Measurements from ENCODE around the gene PLPP2.
A peak's percentile ranks its signal among the peaks of the same experiment; 100 is the strongest.

Gene PLPP2

GRCh38 chr19:281992-282391, 9.2 kb downstream of the PLPP2 start:
- Histone ChIP-seq H4K20me1 (no peaks in the 10 kb centered on the region), H3K4me3 (no peak overlapping the region), H3K36me3 (no peaks in the 10 kb centered on the region), H3K4me1 (peaks cover 0 to 9% (median 0%) of the 10 kb centered on the region in 10 experiments; a peak in 6 of 20 replicates), H3K27ac (no peak overlapping the region), H3K4me2 (no peak overlapping the region), H3K27me3 (no peaks in the 10 kb centered on the region), H3K9ac (no peak overlapping the region), H3K9me3 (replicated peaks in 1 of 11) (no peaks in the 10 kb centered on the region)
- TF ChIP-seq Cebpa-rat (IDR thresholded peaks at IDR 0.05) = no peak

- Histone ChIP-seq H3K9me3 (replicated peaks in 1 of 11) (no peaks in the 10 kb centered on the region), H3K9ac (no peak overlapping the region), H3K4me1 (peaks cover 0 to 9% (median 0%) of the 10 kb centered on the region in 10 experiments; a peak in 6 of 20 replicates), H3K4me3 (no peak overlapping the region), H3K4me2 (no peak overlapping the region), H3K27me3 (no peaks in the 10 kb centered on the region), H4K20me1 (no peaks in the 10 kb centered on the region), H3K36me3 (no peaks in the 10 kb centered on the region), H3K27ac (no peak overlapping the region)
- TF ChIP-seq Cebpa-rat (IDR thresholded peaks at IDR 0.05) = no peak
Observed at GRCh38 chr19:281156-281853, 9.9 kb downstream of the PLPP2 start.

- Histone ChIP-seq H3K4me2 (no peak overlapping the region), H3K4me3 (no peak overlapping the region), H3K4me1 (peaks cover 0 to 9% (median 0%) of the 10 kb centered on the region in 10 experiments; a peak in 6 of 20 replicates), H3K36me3 (no peaks in the 10 kb centered on the region), H4K20me1 (no peaks in the 10 kb centered on the region), H3K9ac (no peak overlapping the region), H3K27ac (no peak overlapping the region), H3K27me3 (no peaks in the 10 kb centered on the region), H3K9me3 (replicated peaks in 1 of 11) (no peaks in the 10 kb centered on the region)
- no peak for TF ChIP-seq Cebpa-rat (IDR thresholded peaks at IDR 0.05)
Observed at GRCh38 chr19:280541-281009, 10.6 kb downstream of the PLPP2 start.

GRCh38 chr19:279656-280055, 11.5 kb downstream of the PLPP2 start:
- no peak overlapping the region for H3K27ac ChIP-seq
- no peak overlapping the region for H3K9ac ChIP-seq
- no peak for TF ChIP-seq Cebpa-rat (IDR thresholded peaks at IDR 0.05)
- no peak overlapping the region for H3K4me3 ChIP-seq
- peaks cover 0 to 9% (median 0%) of the 10 kb centered on the region in 10 experiments; a peak in 6 of 20 replicates for H3K4me1 ChIP-seq
- H3K4me2 ChIP-seq = peak overlapping the region in 5 of 11 experiments; percentile 8 to 29 (median 23); a peak in 3 of 22 replicates
- H3K36me3 ChIP-seq = no peaks in the 10 kb centered on the region
- H3K27me3 ChIP-seq = no peaks in the 10 kb centered on the region
- no peaks in the 10 kb centered on the region for H4K20me1 ChIP-seq
- no peaks in the 10 kb centered on the region for H3K9me3 ChIP-seq (replicated peaks in 1 of 11)

GRCh38 chr19:279231-279630, 12.0 kb downstream of the PLPP2 start:
- H3K36me3 ChIP-seq = no peaks in the 10 kb centered on the region
- H3K4me3 ChIP-seq = no peak overlapping the region
- H3K9ac ChIP-seq = no peak overlapping the region
- no peak overlapping the region for H3K27ac ChIP-seq
- H3K27me3 ChIP-seq = no peaks in the 10 kb centered on the region
- H4K20me1 ChIP-seq = no peaks in the 10 kb centered on the region
- H3K4me2 ChIP-seq = peak overlapping the region in 5 of 11 experiments; percentile 8 to 29 (median 23); a peak in 3 of 22 replicates
- no peak for TF ChIP-seq Cebpa-rat (IDR thresholded peaks at IDR 0.05)
- no peaks in the 10 kb centered on the region for H3K9me3 ChIP-seq (replicated peaks in 1 of 11)
- H3K4me1 ChIP-seq = peaks cover 0 to 9% (median 0%) of the 10 kb centered on the region in 10 experiments; a peak in 6 of 20 replicates

GRCh38 chr19:277581-278165, 13.5 kb downstream of the PLPP2 start:
- no peak for TF ChIP-seq Cebpa-rat (IDR thresholded peaks at IDR 0.05)
- H3K9me3 ChIP-seq (replicated peaks in 1 of 11) = no peaks in the 10 kb centered on the region
- no peak overlapping the region for H3K9ac ChIP-seq
- H3K27ac ChIP-seq = no peak overlapping the region
- H3K36me3 ChIP-seq = no peaks in the 10 kb centered on the region
- H3K4me2 ChIP-seq = no peak overlapping the region
- H4K20me1 ChIP-seq = no peaks in the 10 kb centered on the region
- no peak overlapping the region for H3K4me3 ChIP-seq
- no peaks in the 10 kb centered on the region for H3K27me3 ChIP-seq
- H3K4me1 ChIP-seq = peaks cover 0 to 12% (median 5%) of the 10 kb centered on the region in 10 experiments; a peak in 12 of 20 replicates

- H3K4me1 ChIP-seq = peaks cover 0 to 17% (median 10%) of the 10 kb centered on the region in 10 experiments; a peak in 14 of 20 replicates
- H4K20me1 ChIP-seq = no peaks in the 10 kb centered on the region
- H3K27ac ChIP-seq = no peak overlapping the region
- H3K27me3 ChIP-seq = no peaks in the 10 kb centered on the region
- H3K9me3 ChIP-seq (replicated peaks in 1 of 11) = no peaks in the 10 kb centered on the region
- H3K4me3 ChIP-seq = no peak overlapping the region
- no peak overlapping the region for H3K9ac ChIP-seq
- no peaks in the 10 kb centered on the region for H3K36me3 ChIP-seq
- H3K4me2 ChIP-seq = no peak overlapping the region
- TF ChIP-seq Cebpa-rat (IDR thresholded peaks at IDR 0.05) = no peak
Observed at GRCh38 chr19:277131-277530, 14.1 kb downstream of the PLPP2 start.

- Histone ChIP-seq H3K36me3 (no peaks in the 10 kb centered on the region), H3K9ac (no peak overlapping the region), H3K27me3 (no peaks in the 10 kb centered on the region), H3K4me3 (no peak overlapping the region), H3K4me2 (no peak overlapping the region), H3K9me3 (replicated peaks in 1 of 11) (no peaks in the 10 kb centered on the region), H4K20me1 (no peaks in the 10 kb centered on the region), H3K4me1 (peaks cover 0 to 25% (median 16%) of the 10 kb centered on the region in 10 experiments; a peak in 14 of 20 replicates), H3K27ac (no peak overlapping the region)
- no peak for TF ChIP-seq Cebpa-rat (IDR thresholded peaks at IDR 0.05)
Observed at GRCh38 chr19:275958-276646, 15.1 kb downstream of the PLPP2 start.

GRCh38 chr19:275000-275399, 16.2 kb downstream of the PLPP2 start:
- no peaks in the 10 kb centered on the region for H4K20me1 ChIP-seq
- no peak overlapping the region for H3K27ac ChIP-seq
- peaks cover 0 to 25% (median 16%) of the 10 kb centered on the region in 10 experiments; a peak in 14 of 20 replicates for H3K4me1 ChIP-seq
- no peak overlapping the region for H3K4me2 ChIP-seq
- no peak overlapping the region for H3K9ac ChIP-seq
- H3K36me3 ChIP-seq = no peaks in the 10 kb centered on the region
- no peak overlapping the region for H3K4me3 ChIP-seq
- TF ChIP-seq Cebpa-rat (IDR thresholded peaks at IDR 0.05) = no peak
- H3K9me3 ChIP-seq (replicated peaks in 1 of 11) = no peaks in the 10 kb centered on the region
- H3K27me3 ChIP-seq = no peaks in the 10 kb centered on the region
